ENCODE measurements around the gene CPT1B. TPM values are rescaled to one million over a fixed set of nuclear protein-coding genes. Genes with fewer than 3 reads are reported as not detected.

Gene CPT1B
- total RNA-seq, 2 experiments from 2014 or later = 101 to 138 TPM

DNA sequence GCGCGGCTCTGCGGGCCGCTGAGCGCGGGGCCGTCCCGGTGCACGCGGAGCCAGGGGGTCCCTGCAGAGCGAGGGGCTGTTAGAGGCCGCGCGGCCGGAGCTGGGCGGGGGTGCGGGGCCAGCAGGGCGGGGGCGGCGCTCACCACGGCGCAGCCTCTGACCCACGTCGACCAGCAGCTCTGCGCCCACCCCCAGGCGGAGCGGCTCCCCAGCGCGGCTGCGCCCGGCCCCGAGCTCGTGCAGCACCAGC, 52.4 kb downstream of the CPT1B start:
- no peaks in the 10 kb centered on the region for H3K9me2 ChIP-seq (ENCODE audit: insufficient read depth, low read length)
- peaks cover 27% of the 10 kb centered on the region for H3K4me1 ChIP-seq (ENCODE audit: insufficient read depth, low read length, poor library complexity, severe bottlenecking)
- peak overlapping the region; percentile 31; the same call in 1 of the 2 replicates for H2AFZ ChIP-seq (ENCODE audit: low read length)
- POLR2A ChIA-PET = interaction anchor here (0.6 to 3.3 kb wide), 9 partner anchors 9 to 283 kb away, joined by 3 to 33 read pairs (median 4); partner anchors contain the start of genes LMF2 and NCAPH2
- peak overlapping the region; percentile 92 for H3K27ac ChIP-seq (ENCODE audit: low read depth, low read length, poor library complexity, severe bottlenecking)
- peak overlapping the region; percentile 86 for H3K4me2 ChIP-seq (ENCODE audit: low read length)
- TF ChIP-seq, protein P1, sequence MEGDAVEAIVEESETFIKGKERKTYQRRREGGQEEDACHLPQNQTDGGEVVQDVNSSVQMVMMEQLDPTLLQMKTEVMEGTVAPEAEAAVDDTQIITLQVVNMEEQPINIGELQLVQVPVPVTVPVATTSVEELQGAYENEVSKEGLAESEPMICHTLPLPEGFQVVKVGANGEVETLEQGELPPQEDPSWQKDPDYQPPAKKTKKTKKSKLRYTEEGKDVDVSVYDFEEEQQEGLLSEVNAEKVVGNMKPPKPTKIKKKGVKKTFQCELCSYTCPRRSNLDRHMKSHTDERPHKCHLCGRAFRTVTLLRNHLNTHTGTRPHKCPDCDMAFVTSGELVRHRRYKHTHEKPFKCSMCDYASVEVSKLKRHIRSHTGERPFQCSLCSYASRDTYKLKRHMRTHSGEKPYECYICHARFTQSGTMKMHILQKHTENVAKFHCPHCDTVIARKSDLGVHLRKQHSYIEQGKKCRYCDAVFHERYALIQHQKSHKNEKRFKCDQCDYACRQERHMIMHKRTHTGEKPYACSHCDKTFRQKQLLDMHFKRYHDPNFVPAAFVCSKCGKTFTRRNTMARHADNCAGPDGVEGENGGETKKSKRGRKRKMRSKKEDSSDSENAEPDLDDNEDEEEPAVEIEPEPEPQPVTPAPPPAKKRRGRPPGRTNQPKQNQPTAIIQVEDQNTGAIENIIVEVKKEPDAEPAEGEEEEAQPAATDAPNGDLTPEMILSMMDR (conservative IDR thresholded peaks at IDR 0.05; ENCODE audit: low read length) = no peak; the same call in 1 of the 2 replicates
- no peak for TF ChIP-seq EZH2phosphoT487 (IDR thresholded peaks at IDR 0.05; ENCODE audit: borderline replicate concordance, low read depth, low read length)
- BruUV-seq (replicated peaks) = no TSS peak
- intact Hi-C loops (cut with micrococcal nuclease; ENCODE audit: unreplicated experiment) = loop anchor here (1.0 to 5.0 kb wide), 5 partner anchors 17 to 283 kb away; partner anchors contain the start of genes NCAPH2 and SYCE3
- H3K79me2 ChIP-seq (ENCODE audit: insufficient read depth, low read depth, low read length) = peaks cover 4% of the 10 kb centered on the region; the same call in 1 of the 2 replicates
- no peaks in the 10 kb centered on the region for H3K9me3 ChIP-seq (ENCODE audit: low read length)
- H3K4me3 ChIP-seq (ENCODE audit: low read depth, low read length, poor library complexity, severe bottlenecking) = peak overlapping the region; percentile 77
- peaks cover 43% of the 10 kb centered on the region for H3K36me3 ChIP-seq (ENCODE audit: insufficient read depth, low read length)
- no peak for DNase-seq (ENCODE audit: low spot score)
- CTCF ChIA-PET (ENCODE audit: unreplicated experiment) = interaction anchor here (0.5 to 1.6 kb wide), 10 partner anchors 13 to 273 kb away, joined by 3 to 9 read pairs (median 5); partner anchors contain the start of genes LMF2 and NCAPH2
- no peaks in the 10 kb centered on the region for H4K20me1 ChIP-seq (ENCODE audit: insufficient read depth, low read length)

DNA sequence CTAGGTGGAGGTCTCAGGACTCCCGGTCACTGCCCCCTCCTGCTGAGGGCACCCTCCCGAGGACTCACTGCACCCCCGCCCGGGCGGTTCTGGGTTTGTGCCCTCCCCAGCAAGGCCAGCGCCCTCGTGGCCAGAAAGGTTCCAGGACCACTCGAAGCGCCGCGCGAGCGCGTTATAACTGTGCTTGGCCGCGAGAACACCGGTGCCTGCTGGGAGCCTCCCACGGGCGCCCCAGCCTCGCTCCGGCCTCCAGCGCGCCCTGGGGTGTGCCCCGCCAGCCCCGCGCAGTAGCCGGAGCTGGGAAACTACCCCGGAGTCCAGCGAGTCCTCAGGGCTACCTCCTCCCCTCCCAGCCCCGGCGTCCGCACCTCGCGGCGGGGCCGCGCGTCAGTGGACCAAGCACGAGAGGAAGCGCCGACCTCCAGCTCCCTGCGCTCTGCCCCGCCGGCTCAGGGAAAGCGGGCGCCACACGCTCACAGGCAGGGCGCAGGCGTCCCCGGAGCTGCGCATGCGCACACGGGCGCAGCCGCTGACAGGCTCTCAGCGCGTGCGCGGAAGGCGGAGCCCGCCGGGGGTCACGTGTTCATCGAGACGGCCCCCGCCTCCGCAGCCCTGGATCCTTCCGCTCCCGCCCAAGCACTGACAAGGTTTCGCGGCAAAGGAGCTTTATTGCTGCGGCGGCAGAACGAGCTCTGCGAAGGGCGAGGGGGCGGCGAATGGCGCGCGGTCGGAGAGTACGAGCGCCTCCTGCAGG, 52.9 kb downstream of the CPT1B start, which contains the start of gene SCO2:
Gene SCO2, minus strand, starts transcription at position 495 of the 754 bp plus-strand sequence. CDS start 1,187 bp downstream, outside the sequence.
- CTCF ChIA-PET (ENCODE audit: unreplicated experiment) = interaction anchor here (0.5 to 1.6 kb wide), 9 partner anchors 13 to 273 kb away, joined by 3 to 9 read pairs (median 5); partner anchors contain the start of genes LMF2 and NCAPH2
- Histone ChIP-seq H3K4me3 (ENCODE audit: low read depth, low read length, poor library complexity, severe bottlenecking) (peak within 1 kb of the TSS; percentile 77), H3K9me2 (ENCODE audit: insufficient read depth, low read length) (no peaks in the 10 kb centered on the region), H3K36me3 (ENCODE audit: insufficient read depth, low read length) (peaks cover 48% of the 10 kb centered on the region), H3K27ac (ENCODE audit: low read depth, low read length, poor library complexity, severe bottlenecking) (peak within 1 kb of the TSS; percentile 92), H3K4me2 (ENCODE audit: low read length) (peak within 1 kb of the TSS; percentile 93), H3K79me2 (ENCODE audit: insufficient read depth, low read depth, low read length) (peaks cover 4% of the 10 kb centered on the region; the same call in 1 of the 2 replicates), H2AFZ (ENCODE audit: low read length) (peak within 1 kb of the TSS; percentile 31; the same call in 1 of the 2 replicates), H3K4me1 (ENCODE audit: insufficient read depth, low read length, poor library complexity, severe bottlenecking) (peaks cover 22% of the 10 kb centered on the region), H3K9me3 (ENCODE audit: low read length) (no peaks in the 10 kb centered on the region), H4K20me1 (ENCODE audit: insufficient read depth, low read length) (no peaks in the 10 kb centered on the region)
- intact Hi-C loops (cut with micrococcal nuclease; ENCODE audit: unreplicated experiment) = loop anchor here (1.0 to 5.0 kb wide), 3 partner anchors 17 to 283 kb away; partner anchors contain the start of gene NCAPH2
- BruUV-seq (replicated peaks) = no TSS peak
- POLR2A ChIA-PET = interaction anchor here (0.6 to 3.3 kb wide), 11 partner anchors 10 to 283 kb away, joined by 3 to 33 read pairs (median 4); partner anchors contain the start of genes LMF2 and NCAPH2
- peak; percentile 99 for DNase-seq (ENCODE audit: low spot score)
- TF ChIP-seq, protein P1 (conservative IDR thresholded peaks at IDR 0.05; ENCODE audit: low read length) = peak; percentile 56; the same call in 1 of the 2 replicates
- no peak for TF ChIP-seq EZH2phosphoT487 (IDR thresholded peaks at IDR 0.05; ENCODE audit: borderline replicate concordance, low read depth, low read length)

All from OCI-LY7 (cell line).